ENCODE results near the gene PLEKHG3.

- TF ChIP-seq CTCF (conservative IDR thresholded peaks at IDR 0.05; ENCODE audit: low read length) (no peak), EZH2phosphoT487 (IDR thresholded peaks at IDR 0.05; ENCODE audit: borderline replicate concordance, low read depth, low read length) (no peak)
These were observed 19.7 kb downstream of the PLEKHG3 start for GRCh38 chr14:64723691-64724577.

Data from OCI-LY7 (cell line).